GM21619 (cell line): Measurements from ENCODE around the gene PRPF18.

ENCODE experiments used
- ATAC-seq: cut with Tn5 transposase; IDR thresholded peaks from one replicate; pipeline ENCODE4 v1.9.1; 2021; ENCODE audit not compliant: unreplicated experiment

Gene PRPF18

DNA sequence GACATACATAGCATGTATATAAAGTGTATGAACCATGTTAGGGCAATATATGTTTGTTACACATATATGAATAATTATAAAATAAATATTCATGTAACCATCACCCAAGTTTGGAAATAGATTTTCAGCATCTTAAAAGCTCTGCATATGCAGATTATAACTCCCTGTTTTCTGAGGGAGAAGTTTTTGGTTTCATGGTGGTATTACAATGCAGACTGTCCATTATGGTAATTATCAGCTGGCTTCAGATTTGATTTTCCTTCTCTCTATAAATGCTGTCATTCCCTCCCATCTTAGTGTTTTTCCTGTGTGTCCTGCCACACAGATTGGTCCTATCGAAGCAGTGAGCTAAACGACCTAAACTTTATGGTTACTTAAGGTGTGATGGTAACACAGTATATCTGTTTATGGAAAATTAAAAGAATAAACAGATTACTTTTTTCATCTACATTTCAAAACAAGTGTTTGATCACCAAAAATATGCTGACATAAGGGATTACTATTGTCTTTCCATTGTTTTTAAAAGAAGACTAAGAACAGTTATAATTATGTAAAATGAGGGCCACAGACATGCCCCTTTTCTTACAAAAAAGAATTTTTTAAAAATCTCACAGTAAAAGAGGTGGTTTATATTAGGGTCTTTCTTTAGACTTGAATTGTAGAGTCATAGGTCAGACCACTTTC lies 17.7 kb downstream of the PRPF18 start:
- no peak for ATAC-seq

DNA sequence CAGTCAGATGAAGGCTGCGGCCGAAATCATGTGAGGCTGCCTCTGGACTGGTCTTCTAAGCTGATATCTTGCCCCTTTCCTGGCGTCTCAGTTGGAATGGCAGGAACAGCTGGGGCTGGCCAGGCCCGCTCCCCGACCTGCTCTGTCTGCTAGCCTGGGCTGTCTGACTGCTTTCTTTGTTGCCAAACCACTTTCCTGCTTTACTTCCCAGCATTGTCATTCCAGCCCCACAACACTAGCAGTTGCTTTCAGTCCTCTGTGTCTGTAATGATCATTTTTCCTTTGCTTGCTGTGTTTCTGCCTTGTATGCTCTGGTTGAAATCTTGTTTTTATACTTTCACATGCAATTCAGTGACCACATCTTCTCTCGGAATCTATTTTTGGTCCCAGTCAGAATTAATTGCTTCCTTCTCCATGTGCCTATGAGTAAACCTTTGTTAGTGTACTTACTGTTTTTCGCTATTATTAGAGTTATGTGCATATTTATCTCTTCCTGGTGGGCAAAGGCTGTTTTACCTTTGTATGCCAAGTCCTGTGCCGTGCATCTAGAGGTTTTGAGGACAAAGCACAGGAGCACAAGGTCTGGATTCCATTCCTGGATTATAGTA lies 21.6 kb downstream of the PRPF18 start:
- ATAC-seq = no peak

- no peak for ATAC-seq
These were observed 26.0 kb downstream of the PRPF18 start for GRCh38 chr10:13612654-13613373.

DNA sequence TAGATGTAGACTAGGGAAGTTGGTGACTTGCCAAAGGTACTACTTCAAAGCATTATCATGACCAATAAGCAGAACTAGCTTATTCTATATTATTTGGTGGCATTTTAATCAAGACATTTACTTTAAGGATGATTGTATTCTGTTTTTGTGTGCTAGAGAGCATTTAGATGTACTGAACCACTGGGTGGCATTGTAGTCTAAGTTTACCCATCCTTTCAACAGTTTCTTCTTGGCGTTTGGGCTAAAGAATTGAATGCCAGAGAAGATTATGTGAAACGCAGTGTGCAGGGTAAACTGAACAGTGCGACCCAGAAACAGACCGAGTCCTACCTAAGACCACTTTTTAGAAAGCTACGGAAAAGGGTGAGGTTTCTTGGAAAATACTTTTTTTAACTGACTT lies 26.8 kb downstream of the PRPF18 start:
- ATAC-seq = no peak

DNA sequence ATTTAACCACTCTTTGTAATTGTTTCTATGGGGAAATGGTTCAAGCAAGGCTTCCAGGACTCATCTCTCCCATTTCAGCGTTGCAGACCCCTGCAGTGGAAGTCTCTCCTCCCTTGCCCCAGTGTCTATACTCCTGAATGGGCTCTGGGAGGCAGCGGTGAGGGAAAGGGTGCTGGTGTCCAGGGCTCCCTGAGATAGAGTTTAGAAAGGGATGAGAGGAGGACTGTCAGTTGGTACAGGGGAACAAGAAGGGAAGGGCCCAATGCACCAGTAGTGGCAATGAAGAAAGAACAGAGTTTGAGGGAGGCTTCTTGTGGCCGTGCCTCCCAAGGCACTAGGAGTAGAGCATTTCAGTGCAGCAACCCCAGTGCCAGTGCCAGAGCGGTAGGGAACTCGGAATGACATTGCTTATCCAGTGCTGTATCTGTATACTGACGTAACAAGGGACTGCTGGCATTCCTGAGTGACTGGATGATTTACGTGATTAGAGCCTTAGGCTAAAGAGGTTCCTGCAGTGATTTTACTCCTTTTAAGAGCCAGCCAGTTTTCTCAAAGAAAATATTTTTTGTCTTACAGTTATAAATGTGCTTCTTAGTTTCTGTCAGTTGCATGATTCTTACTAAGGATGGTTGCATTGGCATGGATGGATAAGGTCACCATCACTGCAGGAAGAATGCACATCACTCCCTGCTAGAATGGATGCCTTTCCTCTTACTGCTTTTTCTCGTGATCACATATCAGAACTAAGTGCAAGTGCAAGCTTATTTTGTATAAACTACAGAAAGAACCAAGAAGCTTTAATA lies 28.0 kb downstream of the PRPF18 start:
- no peak for ATAC-seq

- no peak for ATAC-seq
These were observed 29.0 kb downstream of the PRPF18 start for GRCh38 chr10:13615650-13616300.

DNA sequence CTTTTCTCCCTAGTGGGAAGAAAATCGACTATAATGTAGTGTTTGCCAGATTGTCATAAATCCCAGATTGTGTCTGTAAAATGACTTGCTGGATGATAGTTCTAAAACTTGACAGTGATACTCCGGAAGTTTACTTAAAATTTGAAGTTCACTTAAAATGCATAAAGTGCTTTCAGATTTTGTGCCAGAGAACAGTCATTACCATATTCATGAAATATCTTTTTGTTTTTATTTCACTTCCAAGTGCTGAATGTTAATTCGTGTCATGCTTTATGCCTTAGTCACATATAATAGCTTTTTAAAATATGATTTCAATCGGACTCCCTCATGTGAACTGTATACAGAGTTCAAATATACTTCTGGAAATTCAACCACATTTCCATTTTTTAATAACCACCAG lies 30.4 kb downstream of the PRPF18 start:
- no peak for ATAC-seq

DNA sequence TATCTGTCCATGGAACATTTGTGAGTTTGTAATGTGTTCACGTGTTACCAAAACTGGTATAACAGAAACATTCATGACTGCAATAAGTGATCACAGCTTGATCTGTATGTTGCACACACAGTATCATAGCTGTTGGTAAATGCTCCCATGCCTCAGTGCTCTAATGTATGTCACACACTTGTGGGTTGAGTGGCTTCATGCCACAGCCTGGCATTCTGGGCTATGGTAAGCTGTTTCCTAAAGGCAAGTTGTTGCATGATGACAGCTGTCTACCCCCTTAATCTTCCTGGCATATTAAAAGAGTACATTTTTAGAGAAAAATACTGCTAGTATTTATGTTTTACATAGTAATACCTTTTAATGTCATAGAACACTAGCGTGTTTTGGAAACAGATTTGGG lies 35.2 kb downstream of the PRPF18 start:
- ATAC-seq = no peak

DNA sequence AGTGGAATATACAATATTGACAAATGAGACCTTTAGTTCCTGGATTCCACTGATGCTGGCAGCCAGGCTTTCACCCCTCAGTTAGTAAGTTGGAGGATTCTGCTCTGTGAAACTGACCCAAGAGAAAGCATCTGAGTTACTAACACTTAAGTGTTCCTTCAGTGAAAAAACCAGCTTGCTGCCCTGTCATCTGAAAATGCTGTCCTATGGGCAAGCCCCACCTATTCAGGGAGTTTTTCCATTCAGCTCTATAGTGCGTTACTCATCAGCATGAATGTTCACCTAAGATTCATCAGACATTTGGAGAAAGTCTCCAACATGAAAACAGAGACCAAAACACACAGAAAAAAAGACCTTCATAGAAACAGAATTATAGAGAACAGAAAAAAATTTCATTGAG lies 37.9 kb downstream of the PRPF18 start:
- ATAC-seq = no peak

- ATAC-seq = no peak
These were observed 40.9 kb downstream of the PRPF18 start for GRCh38 chr10:13627459-13628310.

- no peak for ATAC-seq
These were observed 41.9 kb downstream of the PRPF18 start for GRCh38 chr10:13628661-13629060.

DNA sequence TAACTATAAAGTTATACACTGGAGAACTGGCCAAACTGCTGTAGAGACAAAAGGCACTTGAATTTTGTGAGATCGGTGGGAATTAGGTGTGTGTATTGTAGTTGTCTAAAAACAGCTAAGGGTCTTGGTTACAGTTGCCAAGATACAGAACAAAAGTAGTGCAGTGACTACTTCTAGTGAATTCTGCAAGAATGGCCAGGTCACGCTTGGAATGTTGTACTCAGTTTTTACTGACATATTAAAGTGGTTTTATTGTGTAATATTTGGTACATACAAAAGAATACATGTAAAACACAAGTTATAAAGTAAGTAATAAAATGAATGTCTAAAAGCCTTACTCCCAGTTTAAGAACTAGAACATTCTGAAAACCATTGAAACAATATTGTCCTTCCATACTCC lies 42.4 kb downstream of the PRPF18 start:
- no peak for ATAC-seq

DNA sequence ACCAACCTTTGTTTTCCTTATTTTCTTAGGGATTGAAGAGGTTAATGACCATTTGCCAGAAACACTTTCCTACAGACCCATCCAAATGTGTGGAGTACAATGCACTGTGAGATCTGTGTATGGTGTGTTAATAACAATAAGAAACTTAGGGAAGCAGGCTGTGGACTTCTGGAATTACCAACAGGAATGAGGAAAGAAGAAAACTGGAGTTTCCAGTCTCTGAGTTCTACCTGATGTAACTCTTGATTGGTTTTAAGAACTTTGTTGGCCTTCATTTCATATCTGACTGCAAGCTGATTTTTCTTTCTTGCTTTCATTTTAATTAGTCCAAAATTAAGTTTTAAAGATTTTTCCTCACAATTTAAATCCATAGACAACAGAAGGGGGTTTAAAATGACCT lies 43.5 kb downstream of the PRPF18 start:
- no peak for ATAC-seq

DNA sequence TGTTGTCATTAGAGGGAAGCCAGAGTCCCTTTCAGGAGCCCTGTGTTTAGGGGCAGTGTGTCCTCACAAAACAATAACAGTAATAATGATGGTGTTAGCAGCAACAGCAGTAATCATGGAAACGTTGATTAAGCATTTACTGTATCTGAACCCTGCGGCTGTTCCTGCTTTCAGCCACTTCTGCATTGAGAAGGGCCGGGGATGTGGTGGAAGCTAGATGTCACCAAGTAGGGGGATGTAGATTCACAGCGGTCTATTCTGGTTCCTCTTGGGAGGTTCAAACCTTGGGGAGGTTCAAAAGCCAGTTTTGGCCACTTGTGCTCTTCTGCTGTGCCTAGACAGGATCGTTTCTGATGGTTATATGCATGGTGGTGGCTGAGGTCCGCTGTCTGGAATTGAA lies 44.8 kb downstream of the PRPF18 start:
- ATAC-seq = no peak

GRCh38 chr10:13632440-13632839 lies 45.7 kb downstream of the PRPF18 start:
- ATAC-seq = no peak

GRCh38 chr10:13632884-13633440 lies 46.2 kb downstream of the PRPF18 start:
- no peak for ATAC-seq

GRCh38 chr10:13633689-13634088 lies 46.9 kb downstream of the PRPF18 start:
- ATAC-seq = no peak

DNA sequence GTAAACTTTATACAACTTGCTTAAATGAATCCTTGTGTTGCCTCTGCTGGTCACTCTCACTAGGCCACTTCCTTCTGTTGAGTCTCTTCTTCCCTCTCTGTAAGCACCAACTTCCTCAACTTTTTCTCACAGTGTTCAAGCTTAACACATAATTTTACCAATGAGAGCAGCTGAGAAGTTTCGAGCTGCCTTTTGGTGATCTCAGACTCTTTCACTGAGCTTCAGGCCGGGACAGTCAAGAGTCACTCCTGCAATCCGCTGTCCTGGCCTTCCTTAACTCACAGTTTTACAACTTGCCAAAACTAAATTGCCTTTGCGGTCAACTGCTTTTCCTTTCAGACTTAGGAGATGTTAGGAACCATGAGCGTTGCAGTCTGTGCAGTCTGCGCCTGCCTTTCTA lies 47.4 kb downstream of the PRPF18 start:
- ATAC-seq = no peak

DNA sequence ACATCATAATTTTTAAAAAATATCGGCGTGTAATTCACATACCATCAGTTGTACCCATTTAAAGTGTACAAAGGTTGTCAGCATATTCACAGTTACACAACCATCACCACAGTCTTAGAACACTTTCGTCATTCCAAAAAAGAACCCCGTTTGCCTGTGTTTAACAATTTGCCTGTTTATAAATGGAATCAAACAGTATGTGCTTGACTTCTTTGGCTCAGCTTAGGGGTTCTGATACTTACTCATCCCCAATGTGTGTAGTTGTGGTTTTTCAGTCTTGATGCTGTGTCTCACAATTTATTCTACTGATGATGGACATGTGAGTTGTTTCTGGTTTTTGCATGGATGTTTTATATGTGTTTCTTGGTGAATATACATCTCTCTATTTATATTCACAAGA lies 50.0 kb downstream of the PRPF18 start:
- ATAC-seq = no peak

DNA sequence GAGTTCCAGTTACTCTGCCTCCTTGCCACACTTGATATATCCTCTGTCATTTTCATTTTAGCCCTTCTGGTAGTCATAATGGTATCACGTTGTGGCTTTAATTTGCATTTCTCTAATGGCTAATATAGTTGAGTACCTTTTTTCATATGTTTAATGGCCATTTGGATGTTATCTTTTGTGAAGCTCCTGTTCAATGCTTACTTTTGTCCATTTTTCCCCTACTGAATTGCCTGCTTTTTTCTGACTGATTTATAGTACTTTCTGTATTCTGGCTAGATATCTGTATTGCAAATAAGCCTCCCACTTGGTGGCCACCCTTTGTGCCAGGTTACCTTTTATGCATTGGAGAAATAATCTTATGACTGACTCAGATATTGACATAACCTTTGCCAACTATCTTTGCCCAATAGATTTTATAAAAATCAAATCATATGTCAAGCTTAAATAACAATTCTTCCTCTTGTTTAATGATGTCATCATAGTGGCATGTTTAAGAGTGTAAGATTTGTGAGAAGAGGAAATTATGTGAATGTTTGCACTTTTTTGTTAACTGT lies 50.6 kb downstream of the PRPF18 start:
- no peak for ATAC-seq
